Fibroblast of lung (primary cell): ENCODE measurements around the gene REG1A.

Source experiments
- CTCF ChIP-seq, 2 donors: IDR thresholded peaks in 1 of 2; conservative IDR thresholded peaks in 1 of 2; 1 replicate in 1 of 2; 2 replicates in 1 of 2; pipeline ENCODE4 v1.5.1; 2011 to 2012; ENCODE audit warnings: low read length in 2 of 2, control low read depth in 1 of 2, inconsistent platforms in 1 of 2, low read depth in 1 of 2, mild to moderate bottlenecking in 1 of 2
- EZH2 ChIP-seq: IDR thresholded peaks from 2 replicates; pipeline ENCODE4 v1.5.1; 2012; ENCODE audit warnings: low read length, control low read depth, mild to moderate bottlenecking; ENCODE audit errors: missing control alignments

- no peak for TF ChIP-seq CTCF (conservative IDR thresholded peaks at IDR 0.05 in 1 of 2, IDR thresholded peaks at IDR 0.05 in 1 of 2; ENCODE audit: low read depth in 1 of 2, low read length in 2 of 2)
- TF ChIP-seq EZH2, result no peak
Observed at GRCh38 chr2:79116997-79117928, 3.0 kb upstream of the REG1A start.
